ENCODE results near the gene CDHR3.

DNA sequence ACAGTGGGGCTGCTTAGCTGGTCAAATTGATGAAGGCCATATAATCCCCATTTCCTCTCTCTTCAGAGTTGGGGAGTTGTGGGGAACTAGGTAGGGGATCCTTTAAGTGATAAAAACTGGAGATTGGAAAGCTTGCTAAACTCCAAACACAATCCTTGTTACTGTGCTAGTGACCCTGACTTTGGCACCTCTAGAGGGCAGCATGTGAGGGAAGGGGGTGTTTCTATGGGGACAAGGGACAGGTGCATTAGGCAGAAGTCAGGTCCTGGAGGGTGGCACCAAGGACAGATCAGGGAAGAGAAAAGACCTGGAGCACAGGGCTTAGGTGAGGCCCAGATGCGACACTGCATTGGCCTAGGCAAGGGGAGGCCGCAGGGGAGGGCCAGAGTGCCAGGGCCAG, 66.9 kb downstream of the CDHR3 start:
- TF ChIP-seq GATA3 (IDR thresholded peaks at IDR 0.05; ENCODE audit: low read depth, low read length) = no peak
- no peak for TF ChIP-seq GATA2 (IDR thresholded peaks at IDR 0.05; ENCODE audit: low read depth, low read length)
